NCI-H187 (cell line): ENCODE measurements around the gene PARD3B.

ENCODE experiments used
- DNase-seq, 2 experiments: peaks; one replicate each; lab custom pipeline; 2025; lab: John Stamatoyannopoulos, UW

Gene PARD3B

DNA sequence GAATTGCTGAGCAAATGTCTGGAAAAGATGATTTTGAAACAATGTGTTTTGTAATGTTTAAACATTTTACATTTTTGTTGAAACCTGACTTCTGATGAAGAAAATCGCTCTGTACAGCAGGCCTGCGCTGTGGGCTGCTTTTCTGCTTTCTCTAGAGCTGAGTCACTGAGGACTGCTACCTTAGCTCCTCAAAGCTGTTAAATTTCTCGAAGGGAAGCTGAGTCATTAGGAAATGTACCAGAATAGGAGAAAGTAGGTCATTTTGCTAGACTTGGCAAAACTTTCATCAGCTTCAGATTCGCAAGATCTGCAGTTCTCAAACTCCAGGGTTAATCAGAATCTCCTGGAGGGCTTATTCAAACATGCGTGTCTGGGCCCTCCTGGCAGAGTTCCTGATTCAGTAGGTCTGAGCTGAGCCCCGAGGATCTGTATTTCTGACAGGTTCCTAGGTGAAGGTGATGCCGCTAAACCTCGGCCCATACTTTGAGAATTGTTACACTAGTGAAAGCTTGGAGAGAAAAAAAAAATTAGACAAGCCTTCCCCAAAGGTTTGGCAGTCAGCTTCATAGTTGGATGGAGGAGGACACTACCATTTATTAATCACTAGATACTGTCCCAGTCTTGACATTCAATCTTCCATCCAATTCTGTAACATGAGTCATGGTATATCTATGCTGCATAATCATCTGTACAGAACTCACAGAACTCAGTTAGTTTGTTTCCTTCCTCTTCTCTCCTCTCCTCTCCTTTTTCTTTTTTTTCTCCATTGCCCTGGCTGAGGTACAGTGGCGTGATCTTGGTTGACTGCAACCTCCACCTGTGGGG lies 297.6 kb downstream of the PARD3B start:
- DNase-seq = no peak

DNA sequence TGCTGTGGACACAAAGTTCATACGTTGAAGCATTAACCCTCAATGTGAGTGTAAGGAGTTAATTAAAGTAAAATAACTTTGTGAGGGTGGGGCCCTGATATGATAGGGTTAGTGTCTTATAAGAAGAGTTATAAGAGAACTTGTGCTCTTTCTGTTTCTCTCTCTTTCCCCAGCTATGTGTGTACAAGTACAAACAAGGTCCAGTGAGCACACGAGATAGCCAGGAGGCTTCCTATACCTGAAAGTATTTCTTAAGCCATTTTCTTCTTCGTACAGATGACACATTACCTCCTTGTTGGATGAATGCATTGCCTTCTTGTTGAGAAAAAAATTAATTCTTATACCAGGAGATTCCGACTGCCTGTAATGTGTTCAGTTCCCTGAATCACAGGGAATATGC lies 301.2 kb downstream of the PARD3B start:
- DNase-seq = no peak

DNA sequence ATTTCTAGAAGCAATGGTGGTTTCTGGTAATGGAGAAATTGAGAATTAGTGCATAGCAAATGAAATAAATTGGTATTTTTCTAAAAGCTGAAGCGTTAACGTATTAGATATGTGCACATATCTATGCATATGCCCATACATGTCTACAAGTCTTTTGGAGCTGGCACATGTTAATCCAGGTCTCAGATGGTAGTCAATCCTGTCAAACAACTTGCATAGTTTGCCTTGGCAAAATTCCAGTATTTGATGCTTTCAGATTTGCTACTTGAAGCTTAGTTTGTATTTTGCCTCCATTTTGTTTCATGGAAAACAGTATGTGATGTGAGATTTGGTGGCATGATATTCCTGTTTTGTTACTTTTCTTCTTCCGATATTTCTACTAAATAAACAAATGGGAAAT lies 304.6 kb downstream of the PARD3B start:
- DNase-seq = no peak

DNA sequence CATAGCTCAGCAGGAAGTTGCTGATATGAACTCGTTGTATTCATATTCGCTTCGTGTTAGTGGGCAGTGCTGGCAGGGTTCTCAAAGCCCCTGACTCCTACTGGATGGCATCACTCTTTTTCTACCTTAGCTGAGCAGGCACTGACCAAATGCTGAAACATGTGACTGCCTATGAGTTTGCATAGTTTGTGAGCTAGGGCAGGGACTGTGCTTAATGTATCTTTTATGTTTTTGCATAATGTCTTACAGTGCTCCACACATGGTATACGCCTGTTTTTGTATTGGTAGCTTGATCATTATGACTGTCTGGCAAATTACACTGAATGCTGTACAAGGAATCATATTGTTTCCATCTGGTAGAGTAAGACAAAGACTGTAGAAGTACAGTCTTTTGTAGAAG lies 305.3 kb downstream of the PARD3B start:
- no peak for DNase-seq

GRCh38 chr2:204853905-204854304 lies 308.6 kb downstream of the PARD3B start:
- DNase-seq = no peak

DNA sequence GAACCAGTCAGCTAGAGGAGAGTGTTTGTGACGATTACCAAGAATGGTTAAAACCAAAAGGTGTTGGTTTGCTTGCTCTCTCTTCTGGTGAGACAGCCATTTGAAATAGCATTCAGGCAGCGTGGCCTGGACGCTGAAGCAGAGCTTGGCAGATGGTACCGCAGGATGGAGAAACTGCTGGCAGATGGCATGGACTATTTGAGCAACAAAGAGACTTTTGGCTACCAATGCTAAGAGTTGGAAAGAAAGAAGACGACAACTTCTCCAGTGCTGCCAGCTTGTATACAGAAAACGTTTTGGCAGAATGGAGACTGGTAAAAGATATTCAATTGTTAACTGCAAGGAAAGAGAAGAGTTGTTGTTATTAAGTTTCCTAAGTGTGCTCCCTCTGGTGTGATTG lies 315.0 kb downstream of the PARD3B start:
- no peak for DNase-seq

GRCh38 chr2:204862809-204863208 lies 317.5 kb downstream of the PARD3B start:
- no peak for DNase-seq

DNA sequence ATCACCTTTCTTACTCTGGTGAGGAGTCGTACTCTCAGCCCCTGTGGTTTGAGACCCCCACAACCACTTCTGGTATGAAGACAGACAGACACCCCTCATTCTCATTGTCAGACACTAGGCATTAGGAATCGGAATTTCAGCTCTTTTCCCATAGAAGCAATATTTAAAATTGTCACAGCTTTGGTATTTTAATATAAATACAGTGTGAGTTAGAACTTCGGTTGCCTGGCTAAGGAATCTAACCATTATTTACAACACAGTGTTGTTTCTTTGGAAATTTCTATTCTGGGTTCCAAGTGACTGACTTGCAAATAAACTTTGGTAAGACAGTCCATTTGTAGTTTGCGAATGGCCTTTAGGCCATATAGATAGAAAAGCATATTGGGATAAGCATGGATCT lies 318.1 kb downstream of the PARD3B start:
- DNase-seq = no peak

DNA sequence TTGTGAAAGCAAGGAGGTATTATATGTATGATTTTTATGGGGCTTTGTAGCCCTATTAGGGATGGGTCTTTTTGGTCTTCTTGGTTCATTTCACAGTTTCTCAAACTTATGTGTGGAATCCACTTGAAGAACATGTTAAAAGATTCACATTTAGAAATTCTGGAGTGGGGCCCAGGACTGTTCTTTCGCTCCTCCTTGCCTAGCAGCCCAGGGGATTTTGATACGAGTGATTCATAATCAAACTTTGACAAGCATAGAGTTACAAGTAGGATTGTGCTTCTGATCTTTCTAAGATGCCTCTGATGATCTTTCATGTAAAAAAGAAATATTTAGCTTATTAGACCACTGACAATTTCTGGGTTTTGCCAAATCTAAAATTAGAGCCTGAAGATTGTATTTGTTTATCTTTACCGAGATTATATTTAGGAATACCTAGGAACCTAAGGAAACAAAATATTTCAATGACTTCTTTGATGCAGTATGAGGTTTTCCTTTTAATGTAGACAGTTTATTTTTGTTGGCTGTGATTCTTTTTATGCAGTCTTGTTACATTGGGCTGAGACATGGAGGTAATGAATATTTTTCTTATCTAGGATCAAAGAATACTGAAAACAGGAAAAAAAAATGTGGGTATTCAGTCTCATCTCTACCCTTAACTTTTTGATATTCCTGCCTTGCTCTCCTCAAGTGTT lies 324.0 kb downstream of the PARD3B start:
- no peak for DNase-seq

DNA sequence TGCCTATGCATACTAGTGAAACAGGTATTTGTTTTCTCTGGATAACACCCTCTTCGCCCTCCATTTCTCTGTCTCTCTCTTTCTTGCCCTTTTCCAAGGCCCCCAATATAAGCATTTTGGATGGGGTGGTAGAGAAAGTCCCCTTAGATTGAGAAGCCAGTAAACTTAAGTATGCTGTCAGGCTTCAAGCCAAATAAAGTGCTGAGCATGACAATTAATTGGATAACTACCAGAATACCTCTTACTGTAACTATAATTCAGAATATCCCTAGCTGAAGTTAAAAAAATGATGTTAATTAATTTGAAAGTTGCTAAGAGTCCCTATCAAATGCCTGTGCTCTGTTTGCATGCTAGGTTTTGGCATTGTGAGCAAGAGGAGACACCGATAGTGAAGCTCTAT lies 324.8 kb downstream of the PARD3B start:
- no peak for DNase-seq

GRCh38 chr2:204871231-204871953 lies 326.1 kb downstream of the PARD3B start:
- no peak for DNase-seq

DNA sequence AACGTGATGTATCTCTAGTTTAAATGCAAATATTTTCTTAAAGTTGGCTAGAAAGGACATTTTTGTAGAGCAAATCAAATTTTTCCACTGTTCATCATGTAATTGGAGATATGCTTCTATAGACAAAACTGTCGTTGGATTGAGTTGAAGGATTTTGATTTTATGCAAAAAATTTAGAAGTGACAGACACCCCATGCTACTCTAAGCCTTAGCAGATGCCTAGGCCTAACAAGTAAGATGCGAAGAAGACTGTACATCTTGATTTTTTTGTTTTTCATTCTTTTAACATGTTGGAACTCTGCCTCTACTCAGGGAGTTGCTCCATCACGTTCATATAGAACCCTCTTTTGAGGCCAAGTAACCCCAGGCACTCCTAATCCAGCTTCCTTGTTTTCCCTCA lies 331.0 kb downstream of the PARD3B start:
- DNase-seq = no peak

GRCh38 chr2:204877691-204878090 lies 332.4 kb downstream of the PARD3B start:
- no peak for DNase-seq

DNA sequence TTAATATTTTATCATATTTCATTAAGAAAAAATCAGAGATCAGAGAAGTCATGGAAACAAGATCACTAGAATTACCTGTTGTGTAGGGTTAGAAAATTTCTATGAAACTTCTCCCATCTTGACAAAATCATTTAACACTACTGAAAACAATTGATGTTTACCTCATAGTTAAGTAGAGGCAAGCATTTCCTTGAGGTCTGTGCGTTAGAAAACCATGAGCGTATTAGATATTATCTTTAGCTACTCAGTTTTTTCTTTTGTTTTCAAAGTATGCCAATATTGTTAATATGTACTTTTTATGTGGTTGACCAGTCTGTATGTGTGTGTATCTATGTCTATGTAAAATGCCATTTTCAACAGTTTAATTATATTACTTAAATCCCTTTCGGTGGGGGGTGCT lies 335.7 kb downstream of the PARD3B start:
- DNase-seq = no peak

- DNase-seq = no peak
Observed at GRCh38 chr2:204881655-204882054, 336.4 kb downstream of the PARD3B start.

DNA sequence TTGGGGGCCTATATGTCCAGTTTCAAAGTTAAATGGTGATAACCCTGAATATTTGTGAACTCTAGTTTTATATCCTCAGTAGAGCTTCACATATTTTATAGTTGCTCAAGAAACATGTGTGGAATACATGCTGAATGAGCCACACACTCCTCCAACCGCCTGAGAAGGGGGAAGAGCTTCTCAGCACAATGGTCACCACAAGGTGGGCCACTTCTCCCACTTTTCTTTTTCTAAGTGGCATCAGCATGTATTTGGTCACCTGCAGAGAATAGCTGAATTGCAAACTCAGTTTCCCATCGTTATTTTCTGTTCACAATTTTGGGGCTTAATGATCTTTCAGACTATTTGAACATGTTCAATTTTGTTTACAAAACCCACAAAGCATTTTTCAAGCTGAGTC lies 340.5 kb downstream of the PARD3B start:
- DNase-seq = no peak

- no peak for DNase-seq
Observed at GRCh38 chr2:204886713-204887112, 341.4 kb downstream of the PARD3B start.

- DNase-seq = no peak
Observed at GRCh38 chr2:204888222-204888621, 342.9 kb downstream of the PARD3B start.

DNA sequence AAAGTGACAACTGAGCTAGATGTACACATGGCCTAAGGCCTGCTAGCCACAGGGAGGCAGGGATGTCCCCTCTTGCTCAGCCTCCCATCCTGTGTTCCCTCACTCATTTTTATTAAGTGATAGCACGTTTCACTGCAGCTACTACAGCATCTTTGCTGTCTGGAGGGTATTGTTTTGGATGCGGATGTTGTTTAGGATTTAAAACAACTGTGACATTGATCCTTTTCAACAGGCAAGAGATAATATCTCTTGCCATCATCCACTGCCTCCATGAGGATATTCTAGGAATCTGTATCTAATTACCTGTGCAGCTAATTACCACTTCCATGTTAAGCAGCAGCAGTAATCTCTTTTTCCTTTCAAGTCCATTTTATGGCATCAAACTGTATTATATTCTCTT lies 345.4 kb downstream of the PARD3B start:
- DNase-seq = no peak

DNA sequence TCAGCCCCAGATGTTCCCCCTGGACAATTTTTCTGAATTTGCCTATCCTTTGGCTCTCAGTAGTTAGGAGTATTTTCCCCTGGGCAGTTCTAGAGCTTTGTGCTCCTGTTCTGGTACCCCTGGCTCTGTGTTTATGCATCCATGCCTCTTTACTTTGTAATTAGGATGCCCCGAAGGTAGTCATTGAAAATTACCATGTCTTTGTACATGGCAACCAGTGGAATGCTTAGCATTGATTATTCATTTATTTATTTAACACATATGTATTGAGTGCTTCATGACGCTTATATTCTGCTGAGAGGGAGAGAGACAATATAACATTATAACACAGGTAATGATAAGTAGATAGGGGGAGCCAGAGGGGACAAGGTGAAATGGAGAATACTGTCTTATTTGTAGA lies 346.5 kb downstream of the PARD3B start:
- no peak for DNase-seq

- DNase-seq = no peak
Observed at GRCh38 chr2:204892506-204893255, 347.4 kb downstream of the PARD3B start.

DNA sequence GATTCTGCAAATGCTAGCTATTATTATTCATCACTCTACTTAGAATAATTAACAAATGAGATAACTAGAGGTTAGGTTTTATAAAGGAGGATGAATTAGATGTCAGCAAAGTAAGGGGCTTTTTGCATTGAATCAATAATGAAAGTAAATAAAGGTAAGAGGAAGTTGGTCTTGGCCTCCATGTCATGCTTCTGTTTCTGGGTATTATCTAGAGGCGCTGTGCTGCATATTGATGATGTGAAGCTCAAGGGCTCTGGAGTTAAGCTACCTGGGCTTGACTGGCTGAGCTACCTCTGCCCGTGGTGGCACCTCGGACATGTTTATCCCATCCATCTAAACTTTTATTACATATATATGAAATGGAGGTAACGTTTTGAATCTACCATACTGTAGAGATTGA lies 350.9 kb downstream of the PARD3B start:
- no peak for DNase-seq
